B cell (primary cell): Measurements from ENCODE around the gene PRKAG2.

ENCODE experiments used
- CTCF ChIP-seq: fragments of 200-600 bp; IDR thresholded peaks from one replicate; pipeline ENCODE4 v1.8.0; 2022; ENCODE audit warnings: antibody characterized with exemption, mild to moderate bottlenecking
- EZH2 ChIP-seq: IDR thresholded peaks from 2 replicates; pipeline ENCODE4 v1.6.1; 2012; ENCODE audit warnings: borderline replicate concordance, low read depth, mild to moderate bottlenecking, moderate library complexity, low read length; ENCODE audit not compliant: insufficient read depth, poor library complexity, severe bottlenecking

- no peak for TF ChIP-seq CTCF
- TF ChIP-seq EZH2, result no peak
Measured at GRCh38 chr7:151549644-151550043, 327.3 kb downstream of the PRKAG2 start.
